GM11168 (cell line): ENCODE results near the gene TNP2.
"Not testable (repeated sequence)": the region's sequence is repeated elsewhere in the genome, so short reads cannot be mapped to it uniquely, and the experiment has no call there.

Source experiments
- in situ Hi-C: fragments of 300-500 bp; cut with MboI; formaldehyde crosslinking; loops from one replicate; pipeline ENCODE4 v1.12.0; 2022; ENCODE audit warnings: low sequenced_read_pairs; ENCODE audit not compliant: unreplicated experiment

TNP2 gene

DNA sequence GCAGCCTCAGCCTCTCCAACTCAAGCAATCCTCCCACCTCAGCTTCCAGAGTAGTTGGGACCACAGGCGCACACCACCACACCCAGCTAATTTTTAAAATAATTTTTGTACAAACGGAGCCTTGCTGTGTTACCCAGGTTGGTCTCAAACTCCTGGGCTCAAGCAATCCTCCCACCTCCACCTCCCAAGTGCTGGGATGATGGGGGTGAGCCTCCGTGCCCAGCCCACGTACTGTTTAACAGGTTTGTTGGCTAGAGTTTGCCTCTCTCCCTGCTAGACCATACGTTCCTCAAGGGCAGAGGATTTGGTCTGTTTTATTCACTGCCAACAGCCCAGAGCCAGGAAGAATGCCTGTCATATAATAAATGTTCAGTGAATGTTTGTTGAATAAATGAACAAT, 39.7 kb downstream of the TNP2 start:
- in situ Hi-C loops, result no loop called here

- in situ Hi-C loops, result no loop called here
Measured at GRCh38 chr16:11225677-11226549, 43.2 kb downstream of the TNP2 start.

GRCh38 chr16:11224894-11225676, 44.0 kb downstream of the TNP2 start:
- in situ Hi-C loops, result no loop called here

- in situ Hi-C loops, result no loop called here
Measured at GRCh38 chr16:11224096-11224893, 44.8 kb downstream of the TNP2 start.

DNA sequence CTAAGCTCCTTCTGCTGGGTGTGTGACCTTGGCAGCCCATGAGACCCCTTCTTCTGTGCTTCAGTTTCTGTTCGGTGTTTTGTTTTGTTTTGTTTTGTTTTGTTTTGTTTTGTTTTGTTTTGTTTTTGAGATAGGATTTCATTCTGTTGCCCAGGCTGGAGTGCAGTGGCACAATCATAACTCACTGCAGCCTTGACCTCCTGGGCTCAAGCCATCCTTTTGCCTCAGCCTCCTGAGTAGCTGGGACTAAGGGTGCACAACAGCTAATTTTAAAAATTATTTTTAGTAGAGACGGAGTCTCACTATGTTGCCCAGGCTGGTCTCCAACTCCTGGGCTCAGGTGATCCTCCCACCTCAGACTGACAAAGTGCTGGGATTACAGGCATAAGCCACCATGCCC, 48.6 kb downstream of the TNP2 start:
- in situ Hi-C loops, result not testable (repeated sequence)

DNA sequence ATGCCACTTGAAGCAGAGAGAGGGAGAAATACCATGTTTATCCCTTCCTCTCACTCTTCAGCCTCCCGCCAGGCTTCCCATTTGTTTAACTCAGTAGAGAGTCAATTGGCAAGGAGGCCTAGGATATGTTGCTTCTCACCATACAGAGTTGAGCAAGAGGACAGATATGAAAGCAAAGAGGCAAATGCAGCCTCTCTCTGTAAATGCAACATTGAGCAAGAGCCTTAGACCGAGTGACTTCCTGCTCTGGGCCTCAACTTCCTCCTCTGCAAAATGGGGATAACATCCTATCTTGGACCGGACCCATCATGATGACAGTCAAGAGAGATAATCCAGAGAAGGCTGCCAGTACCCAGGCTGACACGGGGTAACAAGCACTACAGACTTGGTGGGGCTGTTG, 49.9 kb downstream of the TNP2 start:
- in situ Hi-C loops, result no loop called here

- in situ Hi-C loops, result no loop called here
Measured at GRCh38 chr16:11218604-11218962, 50.5 kb downstream of the TNP2 start.
